Measurements from ENCODE around the gene HSPB7.

HSPB7 gene

GRCh38 chr1:16017461-16018303 lies at the start of gene HSPB7:
TSS of gene HSPB7 (minus strand) at chr1:16018043. CDS start at chr1:16017963, 80 bp downstream.
- DNase-seq (ENCODE audit: low spot score): no peak
- in situ Hi-C loops (cut with MboI; ENCODE audit: low pct_unique_long_range_greater_than_20kb, low sequenced_read_pairs, unreplicated experiment): no loop called here
- peak; percentile 2 for TF ChIP-seq CTCF (IDR thresholded peaks at IDR 0.05; ENCODE audit: extremely low read depth, insufficient read depth, missing control alignments)

GRCh38 chr1:16067127-16067768 lies 49.4 kb upstream of the HSPB7 start:
- no peak for DNase-seq (ENCODE audit: low spot score)
- in situ Hi-C loops (cut with MboI; ENCODE audit: low pct_unique_long_range_greater_than_20kb, low sequenced_read_pairs, unreplicated experiment): no loop called here
- no peak for TF ChIP-seq CTCF (IDR thresholded peaks at IDR 0.05; ENCODE audit: extremely low read depth, insufficient read depth, missing control alignments)

- DNase-seq (ENCODE audit: low spot score): no peak
- TF ChIP-seq CTCF (IDR thresholded peaks at IDR 0.05; ENCODE audit: extremely low read depth, insufficient read depth, missing control alignments): no peak
- in situ Hi-C loops (cut with MboI; ENCODE audit: low pct_unique_long_range_greater_than_20kb, low sequenced_read_pairs, unreplicated experiment): no loop called here
Observed at GRCh38 chr1:16066245-16066644, 48.4 kb upstream of the HSPB7 start.

- TF ChIP-seq CTCF (IDR thresholded peaks at IDR 0.05; ENCODE audit: extremely low read depth, insufficient read depth, missing control alignments): no peak
- in situ Hi-C loops (cut with MboI; ENCODE audit: low pct_unique_long_range_greater_than_20kb, low sequenced_read_pairs, unreplicated experiment): no loop called here
- DNase-seq (ENCODE audit: low spot score): no peak
Observed at GRCh38 chr1:16065269-16065576, 47.4 kb upstream of the HSPB7 start.

GRCh38 chr1:16064536-16065268 lies 46.9 kb upstream of the HSPB7 start:
- in situ Hi-C loops (cut with MboI; ENCODE audit: low pct_unique_long_range_greater_than_20kb, low sequenced_read_pairs, unreplicated experiment): no loop called here
- no peak for DNase-seq (ENCODE audit: low spot score)
- no peak for TF ChIP-seq CTCF (IDR thresholded peaks at IDR 0.05; ENCODE audit: extremely low read depth, insufficient read depth, missing control alignments)

GRCh38 chr1:16063921-16064320 lies 46.1 kb upstream of the HSPB7 start:
- no peak for TF ChIP-seq CTCF (IDR thresholded peaks at IDR 0.05; ENCODE audit: extremely low read depth, insufficient read depth, missing control alignments)

More at GRCh38 chr1:16063921-16064320, 46.1 kb upstream of the HSPB7 start:
- in situ Hi-C loops (cut with MboI; ENCODE audit: low pct_unique_long_range_greater_than_20kb, low sequenced_read_pairs, unreplicated experiment): no loop called here
- no peak for DNase-seq (ENCODE audit: low spot score)

Data from GM13977 (cell line).